Measurements from ENCODE around the gene COL20A1. TPM values are rescaled to one million over a fixed set of nuclear protein-coding genes. Genes with fewer than 3 reads are reported as not detected.

Gene COL20A1
- total RNA-seq, 3 donors from 2014 or later = not detected

DNA sequence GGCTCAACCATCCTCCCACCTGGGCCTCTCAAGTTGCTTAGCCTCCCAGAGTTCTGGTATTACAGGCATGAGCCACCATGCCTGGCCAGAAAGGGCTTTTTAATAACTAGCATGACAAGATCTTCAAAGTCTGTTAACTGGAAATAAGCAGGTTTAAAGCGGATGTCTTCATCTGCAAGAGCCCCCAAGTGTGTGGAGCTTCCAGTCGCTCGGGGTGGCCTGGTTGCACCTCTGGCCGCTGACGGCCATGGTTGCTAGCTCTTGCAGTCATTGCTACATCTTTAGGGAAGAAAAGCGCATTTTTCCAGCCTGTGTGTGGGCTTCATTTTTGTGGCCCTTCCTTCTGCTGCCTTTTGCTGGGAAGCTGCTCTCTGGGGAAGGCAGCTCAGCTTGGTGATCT is 12.6 kb upstream of the COL20A1 start:
- Mint-ChIP-seq H3K27me3 (ENCODE audit: low read depth) (no peaks in the 10 kb centered on the region), H3K4me1 (ENCODE audit: low read depth) (peaks cover 8% of the 10 kb centered on the region), H3K36me3 (ENCODE audit: insufficient read depth) (peaks cover 8% of the 10 kb centered on the region), H3K9me3 (no peaks in the 10 kb centered on the region), H3K4me3 (no peak overlapping the region)
- DNase-seq = no peak
- no peak for ATAC-seq

DNA sequence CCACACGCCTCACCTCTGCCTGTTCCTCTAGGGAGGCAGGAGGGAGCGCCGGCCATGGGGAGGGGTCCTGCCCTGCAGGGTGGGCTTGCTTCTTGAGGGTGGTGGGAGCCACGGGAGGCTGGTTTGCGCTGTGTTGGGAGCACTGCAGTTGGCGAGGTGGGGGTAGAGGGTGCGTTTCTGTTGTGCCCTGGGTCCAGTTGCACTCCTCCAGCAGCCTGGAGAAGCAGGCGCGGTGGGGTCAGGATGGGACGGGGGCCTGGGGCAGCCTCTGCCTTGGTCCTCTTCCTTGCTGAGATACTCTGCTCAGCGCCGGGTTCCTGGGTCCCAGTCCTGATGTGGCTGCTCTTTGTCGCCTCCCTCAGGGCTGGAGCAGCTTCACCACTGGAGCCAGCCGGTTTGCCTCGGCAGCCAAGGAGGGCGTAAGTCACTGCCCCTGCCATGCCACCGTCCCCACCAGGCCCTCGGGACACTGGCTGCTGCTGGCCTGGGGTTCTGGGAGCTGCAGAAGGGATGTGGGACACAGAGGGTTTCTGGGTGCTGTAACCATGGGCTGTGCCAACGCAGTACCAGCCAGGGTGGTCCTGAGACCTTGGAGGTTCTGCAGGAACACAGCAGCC is 11.9 kb upstream of the COL20A1 start:
- H3K9me3 Mint-ChIP-seq = no peaks in the 10 kb centered on the region
- H3K4me1 Mint-ChIP-seq (ENCODE audit: low read depth) = peaks cover 7% of the 10 kb centered on the region
- no peak overlapping the region for H3K4me3 Mint-ChIP-seq
- H3K36me3 Mint-ChIP-seq (ENCODE audit: insufficient read depth) = peaks cover 8% of the 10 kb centered on the region
- DNase-seq (no peak), ATAC-seq (no peak)
- no peaks in the 10 kb centered on the region for H3K27me3 Mint-ChIP-seq (ENCODE audit: low read depth)

DNA sequence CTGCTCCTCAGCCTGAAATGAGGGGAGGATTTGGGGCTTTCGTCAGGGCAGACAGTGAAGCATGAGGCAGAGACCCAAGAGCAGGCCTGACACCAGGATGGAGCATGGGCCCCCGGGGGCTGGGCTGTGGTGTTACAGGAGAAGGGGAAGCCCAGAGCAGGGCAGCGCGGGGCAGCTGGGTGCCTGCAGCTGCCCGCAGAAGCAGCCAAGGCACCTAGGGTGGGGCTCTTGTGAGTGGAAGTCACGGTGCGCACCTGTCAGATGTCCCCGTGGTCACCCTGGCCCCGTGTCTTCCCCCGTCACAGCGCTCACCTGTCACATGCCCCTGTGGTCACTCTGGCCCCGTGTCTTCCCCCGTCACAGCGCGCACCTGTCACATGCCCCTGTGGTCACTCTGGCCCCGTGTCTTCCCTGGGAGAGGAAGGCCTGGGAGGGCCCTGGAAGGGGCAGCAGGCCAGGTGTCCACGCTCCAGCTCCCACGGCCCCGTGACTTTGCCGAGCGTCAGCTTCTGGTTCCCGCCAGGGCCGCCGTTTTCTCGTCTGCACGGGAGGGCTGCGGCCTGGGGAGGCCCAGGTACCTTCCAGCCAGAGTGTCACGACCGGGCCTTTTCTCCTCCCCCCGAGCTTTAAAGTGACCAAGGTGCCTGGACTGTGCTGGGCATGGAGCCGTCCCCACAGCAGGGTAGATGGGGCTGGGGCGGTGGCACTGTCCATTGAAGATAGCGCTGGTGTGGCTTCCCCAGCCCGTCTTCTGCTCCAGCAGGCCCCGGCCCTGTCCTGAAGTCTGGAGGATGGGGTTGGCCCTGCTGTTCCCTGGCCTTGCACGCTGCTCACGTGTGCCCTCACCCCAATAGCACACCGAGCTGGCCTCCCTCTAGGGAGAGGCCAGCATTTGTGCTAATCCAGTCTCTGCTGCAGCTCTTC is 11.0 kb upstream of the COL20A1 start:
- H3K36me3 Mint-ChIP-seq (ENCODE audit: insufficient read depth) = peaks cover 9% of the 10 kb centered on the region
- no peaks in the 10 kb centered on the region for H3K9me3 Mint-ChIP-seq
- peaks cover 4% of the 10 kb centered on the region for H3K4me1 Mint-ChIP-seq (ENCODE audit: low read depth)
- H3K27me3 Mint-ChIP-seq (ENCODE audit: low read depth) = no peaks in the 10 kb centered on the region
- no peak for ATAC-seq
- H3K4me3 Mint-ChIP-seq = no peak overlapping the region
- no peak for DNase-seq

DNA sequence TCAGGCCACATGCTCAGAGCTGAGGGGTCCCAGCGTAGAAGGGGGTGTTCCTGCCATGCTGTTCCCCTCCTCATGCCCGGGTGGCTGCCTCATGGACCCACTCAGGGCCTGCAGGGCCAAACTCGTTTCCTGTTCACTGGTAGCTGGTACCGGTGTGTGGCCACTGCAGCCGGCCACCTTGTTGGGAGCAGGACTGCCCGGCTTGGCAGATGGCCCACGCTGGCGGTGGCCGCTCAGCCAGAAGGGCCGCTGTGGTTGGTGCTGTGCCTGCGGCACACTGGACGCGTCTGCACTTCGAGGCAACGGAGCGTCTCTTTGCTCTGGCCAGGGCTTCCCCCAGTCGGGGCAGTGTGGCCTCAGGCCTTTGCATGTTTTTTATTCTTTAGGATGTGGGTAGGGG is 10.0 kb upstream of the COL20A1 start:
- ATAC-seq (no peak), DNase-seq (no peak)
- Mint-ChIP-seq H3K4me1 (ENCODE audit: low read depth) (peaks cover 4% of the 10 kb centered on the region), H3K27me3 (ENCODE audit: low read depth) (no peaks in the 10 kb centered on the region), H3K9me3 (no peaks in the 10 kb centered on the region), H3K36me3 (ENCODE audit: insufficient read depth) (peaks cover 10% of the 10 kb centered on the region), H3K4me3 (no peak overlapping the region)

DNA sequence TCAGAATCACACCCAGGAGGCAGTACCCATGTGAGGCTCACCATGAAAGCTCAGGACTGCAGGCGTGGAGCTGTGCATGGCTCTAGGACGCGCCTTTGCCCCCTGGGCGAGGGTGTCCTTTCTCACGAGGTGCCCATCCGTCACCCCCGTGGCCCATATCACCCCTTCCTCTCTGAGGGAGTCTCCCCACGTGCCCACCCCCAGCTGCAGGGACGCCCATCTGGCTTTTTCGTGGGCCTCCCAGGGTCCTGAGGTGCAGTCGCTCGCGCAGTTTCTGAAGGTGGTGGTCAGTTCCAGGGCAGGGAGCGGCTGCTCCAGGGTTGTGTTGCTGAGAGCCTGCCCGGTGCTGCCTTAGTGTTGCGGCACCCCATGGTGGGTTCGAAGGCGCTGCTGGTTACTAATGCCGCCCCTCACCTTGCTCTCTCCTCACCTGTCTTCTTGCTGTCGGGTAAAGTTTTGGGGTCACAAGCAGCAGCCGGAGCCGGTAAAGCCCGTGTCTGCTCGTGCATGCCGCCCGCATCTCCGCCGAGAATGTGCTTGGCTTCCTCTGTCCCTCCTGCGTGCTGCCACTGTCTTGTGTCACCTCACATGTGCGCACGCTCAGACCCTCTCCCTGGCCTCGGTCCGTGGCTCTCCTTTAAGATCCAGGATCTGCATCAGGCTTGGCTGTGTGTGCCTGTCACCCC is 9.4 kb upstream of the COL20A1 start:
- Mint-ChIP-seq H3K27me3 (ENCODE audit: low read depth) (no peaks in the 10 kb centered on the region), H3K36me3 (ENCODE audit: insufficient read depth) (peaks cover 10% of the 10 kb centered on the region), H3K9me3 (no peaks in the 10 kb centered on the region), H3K4me1 (ENCODE audit: low read depth) (peaks cover 4% of the 10 kb centered on the region), H3K4me3 (peak overlapping the region; percentile 66)
- ATAC-seq (peak in 1 of 2 donors; percentile 6), DNase-seq (no peak)

DNA sequence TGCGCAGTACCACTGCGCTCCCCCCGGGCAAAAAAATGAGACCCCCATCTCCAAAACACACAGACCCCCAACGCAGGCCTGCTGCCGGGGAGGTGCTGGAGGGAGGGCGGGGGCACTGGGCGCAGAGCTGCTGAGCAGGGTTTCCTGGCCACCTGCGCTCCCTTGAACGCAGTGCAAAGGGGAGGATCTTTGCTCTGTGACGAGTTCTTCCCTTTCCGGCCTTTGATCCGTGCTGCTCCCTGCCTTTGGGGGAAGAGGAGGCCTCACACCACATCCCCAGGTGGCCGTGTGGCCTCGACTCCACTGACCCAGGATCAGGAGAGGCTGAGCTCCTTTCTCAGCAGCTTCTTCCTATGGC is 8.9 kb upstream of the COL20A1 start:
- Mint-ChIP-seq H3K27me3 (ENCODE audit: low read depth) (no peaks in the 10 kb centered on the region), H3K4me3 (peak overlapping the region; percentile 66), H3K9me3 (no peaks in the 10 kb centered on the region), H3K36me3 (ENCODE audit: insufficient read depth) (peaks cover 14% of the 10 kb centered on the region), H3K4me1 (ENCODE audit: low read depth) (peaks cover 4% of the 10 kb centered on the region)
- peak; percentile 41 to 56 for ATAC-seq
- no peak for DNase-seq

DNA sequence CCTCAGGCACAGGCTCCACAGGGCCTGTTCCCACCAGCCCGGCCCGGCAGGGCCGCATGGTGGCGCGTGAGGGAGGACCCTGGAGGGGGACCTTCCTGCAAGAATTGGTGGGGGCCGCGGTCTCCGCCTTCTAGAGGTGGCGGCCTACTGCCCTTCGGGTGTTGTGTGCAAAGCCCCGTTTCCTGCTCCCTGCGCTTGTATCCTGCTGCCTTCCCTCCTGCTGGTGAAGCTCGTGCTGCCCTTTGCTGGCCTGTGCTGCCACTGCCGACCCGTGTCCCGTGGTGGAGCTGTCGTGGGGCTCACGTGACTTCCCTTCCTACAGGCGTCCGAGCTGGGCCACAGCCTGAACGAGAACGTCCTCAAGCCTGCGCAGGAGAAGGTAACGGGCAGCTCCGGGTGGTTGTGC is 8.4 kb upstream of the COL20A1 start:
- Mint-ChIP-seq H3K4me3 (peak overlapping the region; percentile 71), H3K4me1 (ENCODE audit: low read depth) (peaks cover 4% of the 10 kb centered on the region), H3K27me3 (ENCODE audit: low read depth) (no peaks in the 10 kb centered on the region), H3K9me3 (no peaks in the 10 kb centered on the region), H3K36me3 (ENCODE audit: insufficient read depth) (peaks cover 14% of the 10 kb centered on the region)
- peak; percentile 25 to 41 for ATAC-seq
- no peak for DNase-seq

DNA sequence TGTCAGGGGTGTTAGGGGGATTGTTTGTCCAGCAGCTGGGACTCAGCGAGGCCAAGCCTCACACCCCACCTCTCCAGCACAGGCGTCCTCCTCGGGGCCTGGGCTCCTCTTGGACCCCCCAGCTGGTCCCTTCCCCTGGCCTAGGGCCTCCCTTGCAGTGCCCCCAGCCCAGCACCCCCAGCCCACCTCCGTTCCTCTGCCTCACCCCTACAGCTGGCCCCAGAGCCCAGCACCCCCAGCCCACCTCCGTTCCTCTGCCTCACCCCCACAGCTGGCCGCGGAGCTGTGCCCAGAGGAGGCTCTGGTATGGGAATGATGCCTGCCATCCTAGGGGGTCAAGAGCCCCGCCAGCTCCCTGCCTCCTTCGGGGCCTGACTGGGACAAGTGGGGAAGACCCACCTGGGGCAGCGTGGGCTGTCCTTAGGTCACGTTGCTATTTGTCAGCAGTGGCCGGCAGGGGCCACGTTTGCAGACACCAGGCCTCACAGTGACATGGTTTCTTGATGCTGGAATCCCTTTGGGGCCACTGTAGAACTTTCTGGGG is 7.9 kb upstream of the COL20A1 start:
- H3K27me3 Mint-ChIP-seq (ENCODE audit: low read depth) = no peaks in the 10 kb centered on the region
- no peak for ATAC-seq
- H3K4me1 Mint-ChIP-seq (ENCODE audit: low read depth) = peaks cover 4% of the 10 kb centered on the region
- peak overlapping the region; percentile 71 for H3K4me3 Mint-ChIP-seq
- no peak for DNase-seq
- no peaks in the 10 kb centered on the region for H3K9me3 Mint-ChIP-seq
- peaks cover 14% of the 10 kb centered on the region for H3K36me3 Mint-ChIP-seq (ENCODE audit: insufficient read depth)

DNA sequence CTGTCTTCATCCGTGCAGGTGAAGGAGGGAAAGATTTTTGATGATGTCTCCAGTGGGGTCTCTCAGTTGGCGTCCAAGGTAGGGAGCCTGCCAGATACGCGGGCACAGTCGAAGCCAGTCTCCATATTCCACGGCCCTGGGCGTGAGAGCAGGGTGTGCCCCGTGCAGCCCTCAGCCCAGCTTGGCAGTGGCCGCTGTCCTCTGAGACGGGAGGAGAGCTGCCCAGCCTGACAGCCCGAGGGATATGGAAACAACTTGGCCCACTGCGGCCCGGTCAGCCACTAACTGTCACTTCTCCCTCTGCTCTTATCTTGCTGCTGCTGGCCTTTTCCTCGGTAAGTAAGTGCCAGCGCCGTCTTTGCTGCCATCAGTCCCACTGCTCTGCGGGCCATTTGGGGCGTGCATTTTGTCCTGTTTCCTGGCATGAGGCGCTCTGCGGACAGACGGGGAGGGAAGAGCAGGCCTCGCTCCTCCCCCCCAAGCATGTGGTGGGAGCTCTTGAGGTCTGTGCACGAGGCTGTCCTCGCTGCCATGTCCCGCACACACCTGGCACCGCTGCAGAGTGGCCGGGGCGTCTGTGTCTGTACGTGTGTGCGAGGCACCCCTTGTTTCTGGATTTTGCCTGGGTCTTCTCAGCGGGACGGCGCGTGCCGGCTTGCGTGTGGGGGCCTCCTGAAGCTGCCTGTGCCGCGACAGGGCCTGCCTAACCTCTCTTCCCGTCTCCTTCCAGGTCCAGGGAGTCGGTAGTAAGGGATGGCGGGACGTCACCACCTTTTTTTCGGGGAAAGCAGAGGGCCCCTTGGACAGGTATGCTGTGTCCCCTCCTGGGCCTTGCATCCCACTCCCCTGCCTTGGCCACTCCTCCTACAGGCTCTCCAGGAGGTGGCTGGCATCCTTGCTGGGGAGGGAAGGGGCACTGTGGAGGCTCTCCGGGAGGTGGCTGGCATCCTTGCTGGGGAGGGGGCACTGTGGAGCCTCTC is 7.1 kb upstream of the COL20A1 start:
- H3K4me1 Mint-ChIP-seq (ENCODE audit: low read depth) = peaks cover 4% of the 10 kb centered on the region
- no peaks in the 10 kb centered on the region for H3K9me3 Mint-ChIP-seq
- no peak overlapping the region for H3K4me3 Mint-ChIP-seq
- no peak for DNase-seq
- H3K36me3 Mint-ChIP-seq (ENCODE audit: insufficient read depth) = peaks cover 9% of the 10 kb centered on the region
- no peak for ATAC-seq
- H3K27me3 Mint-ChIP-seq (ENCODE audit: low read depth) = no peaks in the 10 kb centered on the region

DNA sequence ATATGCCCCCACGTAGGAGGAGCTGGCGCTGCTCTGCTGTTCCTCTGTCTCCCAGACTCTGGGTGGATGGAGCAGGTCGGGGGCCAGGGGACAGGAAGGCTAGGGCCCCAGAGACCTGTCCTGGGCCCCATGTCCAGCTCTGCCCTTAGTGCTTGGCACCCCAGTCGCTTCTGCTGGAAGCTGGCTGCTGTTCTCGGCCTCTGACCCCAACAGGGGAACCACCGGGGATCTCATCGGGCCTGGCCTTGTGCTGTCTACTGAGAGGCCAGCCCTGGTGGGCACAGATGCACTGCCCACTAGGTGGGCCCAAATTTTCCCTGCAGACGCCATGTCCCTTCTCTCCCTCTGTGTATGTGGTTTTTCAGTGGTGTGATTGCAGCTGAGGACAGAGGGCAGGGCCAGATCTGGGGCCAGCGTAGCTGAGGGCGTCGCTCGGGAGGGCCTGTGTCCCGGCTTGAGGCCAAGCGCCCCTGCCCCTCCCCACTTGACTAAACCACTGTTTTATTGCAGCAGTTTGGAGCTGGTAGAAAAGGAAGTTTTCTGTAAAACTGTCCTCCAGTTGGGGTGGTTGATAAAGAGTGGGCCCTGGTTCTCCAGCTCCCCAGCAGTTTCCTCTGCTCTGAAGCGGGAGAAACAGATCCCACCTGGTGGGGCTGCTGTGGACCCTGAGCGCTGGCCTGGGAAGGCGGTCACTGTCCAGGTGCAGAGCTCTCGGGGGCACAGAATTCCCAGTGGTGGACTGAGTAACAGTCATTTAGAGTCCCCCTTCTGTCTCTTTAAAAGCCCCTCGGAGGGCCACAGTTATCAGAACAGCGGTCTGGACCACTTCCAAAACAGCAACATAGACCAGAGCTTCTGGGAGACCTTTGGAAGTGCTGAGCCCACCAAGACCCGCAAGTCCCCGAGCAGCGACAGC is 5.9 kb upstream of the COL20A1 start:
- Mint-ChIP-seq H3K27me3 (ENCODE audit: low read depth) (no peaks in the 10 kb centered on the region), H3K4me3 (no peak overlapping the region), H3K36me3 (ENCODE audit: insufficient read depth) (peaks cover 9% of the 10 kb centered on the region), H3K4me1 (ENCODE audit: low read depth) (peaks cover 4% of the 10 kb centered on the region), H3K9me3 (no peaks in the 10 kb centered on the region)
- DNase-seq = no peak
- ATAC-seq = no peak

DNA sequence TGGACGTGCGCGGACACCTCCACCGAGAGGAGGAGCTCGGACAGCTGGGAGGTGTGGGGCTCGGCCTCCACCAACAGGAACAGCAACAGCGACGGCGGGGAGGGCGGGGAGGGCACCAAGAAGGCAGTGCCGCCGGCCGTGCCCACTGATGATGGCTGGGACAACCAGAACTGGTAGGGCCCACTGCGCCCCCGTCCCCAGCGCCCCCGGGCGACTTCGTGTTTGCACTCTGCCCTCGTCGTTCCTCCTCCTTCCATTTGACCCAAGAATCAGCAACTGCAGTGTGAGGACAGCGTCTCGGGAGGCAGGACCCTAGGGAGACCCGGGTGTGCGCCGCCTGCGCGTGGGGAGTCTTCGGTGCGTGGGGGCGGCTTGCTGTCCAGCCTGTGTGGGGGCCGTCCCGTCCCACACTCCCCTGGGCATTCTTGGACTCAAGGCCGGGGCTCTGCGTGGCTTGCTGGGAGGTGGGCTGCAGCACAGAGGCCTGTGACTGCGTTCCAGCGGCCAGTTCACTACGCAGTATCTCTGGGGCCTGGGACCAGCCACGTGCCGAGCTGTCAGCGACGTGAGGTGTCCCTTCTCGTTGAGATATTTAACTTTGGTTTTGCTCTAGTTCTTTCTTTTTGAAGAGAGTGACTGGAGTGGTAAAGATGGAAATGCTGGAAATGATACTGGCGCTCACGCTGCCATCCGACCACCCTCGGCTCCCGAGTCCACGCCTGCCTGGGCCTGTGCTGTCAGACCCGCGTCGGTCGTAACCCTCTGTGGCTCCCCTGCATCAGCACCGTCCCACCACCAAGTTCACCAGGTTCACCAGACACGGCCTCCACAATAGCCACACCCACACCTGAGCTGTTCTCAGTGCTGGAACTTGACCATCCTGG is 5.0 kb upstream of the COL20A1 start:
- Mint-ChIP-seq H3K4me3 (no peak overlapping the region), H3K36me3 (ENCODE audit: insufficient read depth) (peaks cover 9% of the 10 kb centered on the region), H3K27me3 (ENCODE audit: low read depth) (no peaks in the 10 kb centered on the region), H3K4me1 (ENCODE audit: low read depth) (peaks cover 4% of the 10 kb centered on the region), H3K9me3 (no peaks in the 10 kb centered on the region)
- ATAC-seq (no peak), DNase-seq (no peak)

DNA sequence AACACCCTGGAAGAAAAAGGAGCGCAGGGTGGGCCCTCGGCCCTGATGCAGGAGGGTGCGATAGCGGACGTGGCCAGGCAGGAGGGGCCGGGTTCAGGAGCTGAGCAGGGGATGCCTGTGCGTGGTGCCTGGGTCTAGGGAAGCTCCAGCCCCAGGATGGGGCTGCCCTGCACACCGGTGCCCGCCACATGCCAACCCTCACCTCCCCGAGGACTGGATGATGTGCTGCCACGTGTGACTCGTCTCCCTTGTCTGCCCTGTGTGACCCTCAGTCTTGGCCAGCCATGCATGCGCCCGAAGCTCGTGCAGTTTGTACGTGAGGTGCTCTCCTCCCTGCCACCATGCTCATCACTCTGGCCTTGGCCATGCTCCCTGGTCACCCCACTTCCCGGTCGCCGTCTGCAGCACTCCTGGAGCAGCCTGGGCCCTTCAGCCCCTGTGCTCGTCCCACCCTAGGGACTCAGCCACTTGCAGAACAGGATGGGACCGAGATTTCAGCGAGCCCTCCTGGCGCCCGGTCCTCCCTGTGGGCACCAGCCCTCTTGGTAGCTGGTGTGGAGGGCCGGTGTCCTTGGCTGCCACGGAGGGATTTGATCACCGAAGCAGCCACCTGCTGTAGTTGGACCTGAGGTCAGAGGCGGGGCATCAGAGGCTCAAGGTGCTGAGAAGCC is 4.3 kb upstream of the COL20A1 start:
- DNase-seq (no peak), ATAC-seq (no peak)
- no peaks in the 10 kb centered on the region for H3K9me3 Mint-ChIP-seq
- H3K36me3 Mint-ChIP-seq (ENCODE audit: insufficient read depth) = peaks cover 8% of the 10 kb centered on the region
- H3K27me3 Mint-ChIP-seq (ENCODE audit: low read depth) = no peaks in the 10 kb centered on the region
- H3K4me1 Mint-ChIP-seq (ENCODE audit: low read depth) = peaks cover 3% of the 10 kb centered on the region
- H3K4me3 Mint-ChIP-seq = no peak overlapping the region

Measured in activated T-cell treated with anti-CD3 and anti-CD28 coated beads, Interleukin-2, amount 50 U/mL, for 4 hours (primary cell).